Measurements from ENCODE around the gene IL10RB.
"Not testable (repeated sequence)": the region's sequence is repeated elsewhere in the genome, so short reads cannot be mapped to it uniquely, and the experiment has no call there.

The IL10RB gene

GRCh38 chr21:33305938-33306337, 39.8 kb downstream of the IL10RB start:
- DNase-seq = no peak

GRCh38 chr21:33308586-33309490, 42.7 kb downstream of the IL10RB start:
- DNase-seq = no peak

- no peak for DNase-seq
These were observed 43.6 kb downstream of the IL10RB start for GRCh38 chr21:33309778-33310177.

GRCh38 chr21:33312121-33312520, 46.0 kb downstream of the IL10RB start:
- no peak for DNase-seq

- DNase-seq = no peak
These were observed 47.0 kb downstream of the IL10RB start for GRCh38 chr21:33313183-33313582.

GRCh38 chr21:33313611-33314010, 47.4 kb downstream of the IL10RB start:
- no peak for DNase-seq

GRCh38 chr21:33314111-33314510, 47.9 kb downstream of the IL10RB start:
- DNase-seq = no peak

GRCh38 chr21:33315946-33316710, 50.0 kb downstream of the IL10RB start:
- DNase-seq = no peak

GRCh38 chr21:33317145-33317544, 51.0 kb downstream of the IL10RB start:
- no peak for DNase-seq

- DNase-seq = no peak
These were observed 51.8 kb downstream of the IL10RB start for GRCh38 chr21:33317786-33318486.

- not testable (repeated sequence) for DNase-seq
These were observed 54.8 kb downstream of the IL10RB start for GRCh38 chr21:33321005-33321404.

- DNase-seq = not testable (repeated sequence)
These were observed 57.4 kb downstream of the IL10RB start for GRCh38 chr21:33323610-33324009.

GRCh38 chr21:33324291-33325221, 58.4 kb downstream of the IL10RB start, which contains the start of gene IFNAR1:
Gene IFNAR1, plus strand, starts transcription at chr21:33324970. Its CDS starts 86 bp downstream, at chr21:33325056.
- DNase-seq = peak; percentile 99

- DNase-seq = peak; percentile 52
These were observed 59.3 kb downstream of the IL10RB start for GRCh38 chr21:33325222-33326067.

- DNase-seq = no peak
These were observed 61.2 kb downstream of the IL10RB start for GRCh38 chr21:33327326-33327725.

- no peak for DNase-seq
These were observed 61.7 kb downstream of the IL10RB start for GRCh38 chr21:33327792-33328433.

GRCh38 chr21:33330726-33331125, 64.6 kb downstream of the IL10RB start:
- no peak for DNase-seq

- no peak for DNase-seq
These were observed 66.0 kb downstream of the IL10RB start for GRCh38 chr21:33332143-33332542.

- DNase-seq = no peak
These were observed 68.0 kb downstream of the IL10RB start for GRCh38 chr21:33334191-33334590.

- no peak for DNase-seq
These were observed 68.7 kb downstream of the IL10RB start for GRCh38 chr21:33334824-33335223.

- DNase-seq = no peak
These were observed 73.0 kb downstream of the IL10RB start for GRCh38 chr21:33339135-33339534.

Measured in activated gamma-delta T cell treated with Interleukin-2 at 50 U/mL for 16 hours (primary cell).